AML-193 (cell line): ENCODE data around the gene EEPD1.

Experiments used
- DNase-seq, 2 experiments: peaks; one replicate each; lab custom pipeline; 2025; lab: John Stamatoyannopoulos, UW

EEPD1 gene

GRCh38 chr7:36154255-36155212, 1.5 kb downstream of the EEPD1 start:
- no peak for DNase-seq

GRCh38 chr7:36155811-36156361, 2.8 kb downstream of the EEPD1 start:
- DNase-seq = peak in 1 of 2 experiments; percentile 18

GRCh38 chr7:36157527-36158320, 4.7 kb downstream of the EEPD1 start:
- DNase-seq = no peak

- no peak for DNase-seq
These were observed 5.2 kb downstream of the EEPD1 start for GRCh38 chr7:36158321-36158605.

GRCh38 chr7:36159618-36160017, 6.6 kb downstream of the EEPD1 start:
- no peak for DNase-seq

- DNase-seq = no peak
These were observed 7.3 kb downstream of the EEPD1 start for GRCh38 chr7:36160313-36160712.

GRCh38 chr7:36161996-36162395, 8.9 kb downstream of the EEPD1 start:
- peak; percentile 4 to 7 for DNase-seq

GRCh38 chr7:36165059-36165458, 12.0 kb downstream of the EEPD1 start:
- DNase-seq = peak; percentile 81 to 82

- no peak for DNase-seq
These were observed 12.7 kb downstream of the EEPD1 start for GRCh38 chr7:36165802-36166201.

GRCh38 chr7:36167403-36168050, 14.5 kb downstream of the EEPD1 start:
- DNase-seq = no peak

GRCh38 chr7:36171503-36171902, 18.4 kb downstream of the EEPD1 start:
- DNase-seq = no peak

- DNase-seq = peak; percentile 63 to 69
These were observed 22.8 kb downstream of the EEPD1 start for GRCh38 chr7:36175886-36176285.

- no peak for DNase-seq
These were observed 23.6 kb downstream of the EEPD1 start for GRCh38 chr7:36176697-36177096.

GRCh38 chr7:36180121-36180520, 27.1 kb downstream of the EEPD1 start:
- DNase-seq = peak in 1 of 2 experiments; percentile 1

GRCh38 chr7:36181668-36182067, 28.6 kb downstream of the EEPD1 start:
- DNase-seq = no peak

GRCh38 chr7:36182854-36183604, 30.0 kb downstream of the EEPD1 start:
- no peak for DNase-seq

- DNase-seq = no peak
These were observed 32.0 kb downstream of the EEPD1 start for GRCh38 chr7:36185092-36185491.

GRCh38 chr7:36185756-36186155, 32.7 kb downstream of the EEPD1 start:
- DNase-seq = no peak

GRCh38 chr7:36186359-36187121, 33.5 kb downstream of the EEPD1 start:
- DNase-seq = no peak

- DNase-seq = no peak
These were observed 35.2 kb downstream of the EEPD1 start for GRCh38 chr7:36188266-36188665.

- DNase-seq = no peak
These were observed 35.9 kb downstream of the EEPD1 start for GRCh38 chr7:36188906-36189305.
